GM21390 (cell line): ENCODE measurements around the gene PRKD2.

ENCODE experiments used
- ATAC-seq: cut with Tn5 transposase; IDR thresholded peaks from one replicate; pipeline ENCODE4 v1.9.1; 2021; ENCODE audit not compliant: unreplicated experiment

Gene PRKD2

GRCh38 chr19:46742926-46743480 lies 26.1 kb upstream of the PRKD2 start:
- no peak for ATAC-seq

- ATAC-seq = no peak
Observed at GRCh38 chr19:46741447-46741846, 24.5 kb upstream of the PRKD2 start.

- ATAC-seq = no peak
Observed at GRCh38 chr19:46739290-46739771, 22.4 kb upstream of the PRKD2 start.

GRCh38 chr19:46737761-46738171 lies 20.9 kb upstream of the PRKD2 start:
- ATAC-seq = no peak

- no peak for ATAC-seq
Observed at GRCh38 chr19:46737298-46737654, 20.4 kb upstream of the PRKD2 start.

GRCh38 chr19:46736531-46737297 lies 19.8 kb upstream of the PRKD2 start:
- ATAC-seq = no peak

- ATAC-seq = no peak
Observed at GRCh38 chr19:46733690-46734292, 16.9 kb upstream of the PRKD2 start.

GRCh38 chr19:46732966-46733689 lies 16.2 kb upstream of the PRKD2 start:
- no peak for ATAC-seq

GRCh38 chr19:46732172-46732938 lies 15.4 kb upstream of the PRKD2 start:
- no peak for ATAC-seq

- ATAC-seq = no peak
Observed at GRCh38 chr19:46731584-46731983, 14.7 kb upstream of the PRKD2 start.

- ATAC-seq = no peak
Observed at GRCh38 chr19:46731007-46731501, 14.1 kb upstream of the PRKD2 start.

- ATAC-seq = no peak
Observed at GRCh38 chr19:46730595-46730994, 13.7 kb upstream of the PRKD2 start.

- no peak for ATAC-seq
Observed at GRCh38 chr19:46730187-46730586, 13.3 kb upstream of the PRKD2 start.

- ATAC-seq = no peak
Observed at GRCh38 chr19:46729696-46730095, 12.8 kb upstream of the PRKD2 start.

GRCh38 chr19:46728693-46729339 lies 11.9 kb upstream of the PRKD2 start:
- no peak for ATAC-seq

- ATAC-seq = no peak
Observed at GRCh38 chr19:46728208-46728607, 11.3 kb upstream of the PRKD2 start.

GRCh38 chr19:46727757-46728156 lies 10.8 kb upstream of the PRKD2 start:
- no peak for ATAC-seq

GRCh38 chr19:46726971-46727501 lies 10.1 kb upstream of the PRKD2 start:
- no peak for ATAC-seq

GRCh38 chr19:46726551-46726950 lies 9.6 kb upstream of the PRKD2 start:
- no peak for ATAC-seq

- ATAC-seq = no peak
Observed at GRCh38 chr19:46725859-46726393, 9.0 kb upstream of the PRKD2 start.
